ENCODE data around the gene RXFP4. TPM values are rescaled to one million over a fixed set of nuclear protein-coding genes. Genes with fewer than 3 reads are reported as not detected.
"Not testable (repeated sequence)": the region's sequence is repeated elsewhere in the genome, so short reads cannot be mapped to it uniquely, and the experiment has no call there.

The RXFP4 gene
- total and polyA plus RNA-seq, 2 donors (not counting 1 experiment from before 2014, with no cell fraction given): 0.12 TPM; not detected in 1

DNA sequence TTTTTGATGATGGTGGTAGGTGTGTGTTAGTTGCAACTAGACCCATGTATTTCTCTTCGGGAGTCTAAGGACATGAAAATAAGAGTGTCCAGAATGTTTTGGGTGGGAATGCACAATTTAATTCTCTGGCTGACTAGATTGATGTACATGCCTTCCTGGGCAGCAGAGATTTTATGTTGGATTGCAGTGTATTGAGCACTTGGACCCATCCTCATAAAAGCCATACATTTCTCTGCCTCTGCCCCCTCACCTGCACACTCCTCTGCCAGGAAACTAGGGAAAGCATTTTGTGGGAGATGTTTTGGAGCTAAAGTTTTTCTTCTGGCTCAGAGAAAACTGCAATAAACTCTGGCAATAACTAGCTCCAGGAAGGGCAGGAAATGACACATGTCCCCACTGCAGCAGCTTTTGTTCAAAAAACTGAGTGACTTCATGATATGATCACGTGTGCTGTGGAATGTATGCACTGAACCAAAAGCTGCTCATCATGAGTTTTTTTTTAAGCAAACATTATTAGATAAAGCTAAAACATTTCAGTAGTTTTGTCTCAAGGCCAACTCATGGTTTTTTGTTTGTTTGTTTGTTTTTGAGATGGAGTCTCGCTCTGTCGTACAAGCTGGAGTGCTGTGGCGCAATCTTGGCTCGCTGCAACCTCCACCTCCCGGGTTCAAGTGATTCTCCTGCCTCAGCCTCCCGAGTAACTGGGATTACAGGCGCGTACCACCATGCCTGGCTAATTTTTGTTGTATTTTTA lies 47.9 kb upstream of the RXFP4 start:
- Mint-ChIP-seq H3K9me3 (ENCODE audit: insufficient read depth) (no peaks in the 10 kb centered on the region), H3K27ac (no peak overlapping the region), H3K4me1 (no peaks in the 10 kb centered on the region), H3K4me3 (no peak overlapping the region), H3K27me3 (no peaks in the 10 kb centered on the region)
- intact Hi-C loops (cut with micrococcal nuclease): no loop called here
- Histone ChIP-seq H2AFZ (ENCODE audit: insufficient read depth, low read depth, low read length, poor library complexity, severe bottlenecking) (no peak overlapping the region), H3K36me3 (replicated peaks in 1 of 2; ENCODE audit: control extremely low read depth in 1 of 2, control insufficient read depth in 1 of 2, extremely low read depth in 1 of 2, insufficient read depth in 2 of 2, low read length in 1 of 2) (peaks cover 0 to 4% of the 10 kb centered on the region in 2 experiments), H3K27me3 (replicated peaks in 1 of 4; ENCODE audit: control extremely low read depth in 1 of 4, control insufficient read depth in 3 of 4, insufficient read depth in 4 of 4, low read length in 3 of 4) (no peaks in the 10 kb centered on the region), H3K9ac (ENCODE audit: low read length) (no peak overlapping the region), H3K4me3 (ENCODE audit: control extremely low read depth in 1 of 5, extremely low read depth in 1 of 5, insufficient read depth in 1 of 5, low read depth in 2 of 5, low read length in 4 of 5) (no peak overlapping the region), H3K27ac (ENCODE audit: low read length in 2 of 2) (no peak overlapping the region), H4K20me1 (ENCODE audit: control insufficient read depth, insufficient read depth, low read length, poor library complexity, severe bottlenecking) (no peaks in the 10 kb centered on the region), H3K4me2 (replicated peaks; ENCODE audit: low read depth, low read length, poor library complexity, severe bottlenecking) (no peak overlapping the region), H3K4me1 (ENCODE audit: control insufficient read depth in 2 of 2, insufficient read depth in 2 of 2, low read length in 2 of 2) (no peaks in the 10 kb centered on the region), H3K9me3 (ENCODE audit: control extremely low read depth in 1 of 3, control insufficient read depth in 2 of 3, insufficient read depth in 1 of 3, low read length in 2 of 3) (no peaks in the 10 kb centered on the region), H3K79me2 (ENCODE audit: control insufficient read depth, insufficient read depth, low read length) (no peaks in the 10 kb centered on the region)
- CTCF ChIA-PET: interaction anchor here (0.7 kb wide), 2 partner anchors 31 to 199 kb away, joined by 3 to 4 read pairs; no protein-coding TSS in a partner anchor
- WGBS (ENCODE audit: insufficient coverage): 80% methylated on average over 7 of the region's 10 CpGs
- DNase-seq: no peak
- POLR2A ChIA-PET: interaction anchor here (0.6 to 0.7 kb wide), 3 partner anchors 28 to 51 kb away, joined by 4 to 5 read pairs (median 5); no protein-coding TSS in a partner anchor
- TF ChIP-seq, protein P1, sequence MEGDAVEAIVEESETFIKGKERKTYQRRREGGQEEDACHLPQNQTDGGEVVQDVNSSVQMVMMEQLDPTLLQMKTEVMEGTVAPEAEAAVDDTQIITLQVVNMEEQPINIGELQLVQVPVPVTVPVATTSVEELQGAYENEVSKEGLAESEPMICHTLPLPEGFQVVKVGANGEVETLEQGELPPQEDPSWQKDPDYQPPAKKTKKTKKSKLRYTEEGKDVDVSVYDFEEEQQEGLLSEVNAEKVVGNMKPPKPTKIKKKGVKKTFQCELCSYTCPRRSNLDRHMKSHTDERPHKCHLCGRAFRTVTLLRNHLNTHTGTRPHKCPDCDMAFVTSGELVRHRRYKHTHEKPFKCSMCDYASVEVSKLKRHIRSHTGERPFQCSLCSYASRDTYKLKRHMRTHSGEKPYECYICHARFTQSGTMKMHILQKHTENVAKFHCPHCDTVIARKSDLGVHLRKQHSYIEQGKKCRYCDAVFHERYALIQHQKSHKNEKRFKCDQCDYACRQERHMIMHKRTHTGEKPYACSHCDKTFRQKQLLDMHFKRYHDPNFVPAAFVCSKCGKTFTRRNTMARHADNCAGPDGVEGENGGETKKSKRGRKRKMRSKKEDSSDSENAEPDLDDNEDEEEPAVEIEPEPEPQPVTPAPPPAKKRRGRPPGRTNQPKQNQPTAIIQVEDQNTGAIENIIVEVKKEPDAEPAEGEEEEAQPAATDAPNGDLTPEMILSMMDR (IDR thresholded peaks at IDR 0.05): no peak
- no peak for TF ChIP-seq EZH2 (IDR thresholded peaks at IDR 0.05; ENCODE audit: borderline replicate concordance, insufficient read depth, low read depth, low read length, poor library complexity, severe bottlenecking)
- no peak for ATAC-seq (ENCODE audit: low read depth)

DNA sequence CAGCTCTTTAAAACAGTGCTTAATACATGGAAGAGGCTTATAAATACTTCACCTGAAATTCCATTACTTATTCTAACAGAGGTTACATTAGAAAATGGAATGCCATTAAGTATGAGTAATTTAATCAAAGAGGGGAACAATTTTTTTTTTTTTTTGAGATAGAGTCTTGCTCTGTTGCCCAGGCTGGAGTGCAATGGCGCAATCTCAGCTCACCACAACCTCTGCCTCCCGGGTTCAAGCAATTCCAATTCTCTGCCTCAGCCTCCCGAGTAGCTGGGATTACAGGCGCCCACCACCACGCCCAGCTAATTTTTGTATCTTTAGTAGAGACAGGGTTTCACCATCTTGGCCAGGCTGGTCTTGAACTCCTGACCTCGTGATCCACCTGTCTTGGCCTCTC lies 45.8 kb upstream of the RXFP4 start:
- ATAC-seq (ENCODE audit: low read depth); H2AFZ ChIP-seq (ENCODE audit: insufficient read depth, low read depth, low read length, poor library complexity, severe bottlenecking); H3K4me1 Mint-ChIP-seq; H3K27ac Mint-ChIP-seq; H3K27me3 Mint-ChIP-seq; DNase-seq; H4K20me1 ChIP-seq (ENCODE audit: control insufficient read depth, insufficient read depth, low read length, poor library complexity, severe bottlenecking); H3K27ac ChIP-seq (ENCODE audit: low read length in 2 of 2); H3K4me3 Mint-ChIP-seq; H3K79me2 ChIP-seq (ENCODE audit: control insufficient read depth, insufficient read depth, low read length); H3K27me3 ChIP-seq (replicated peaks in 1 of 4; ENCODE audit: control extremely low read depth in 1 of 4, control insufficient read depth in 3 of 4, insufficient read depth in 4 of 4, low read length in 3 of 4); H3K9ac ChIP-seq (ENCODE audit: low read length); H3K9me3 ChIP-seq (ENCODE audit: control extremely low read depth in 1 of 3, control insufficient read depth in 2 of 3, insufficient read depth in 1 of 3, low read length in 2 of 3); H3K4me3 ChIP-seq (ENCODE audit: control extremely low read depth in 1 of 5, extremely low read depth in 1 of 5, insufficient read depth in 1 of 5, low read depth in 2 of 5, low read length in 4 of 5); POLR2A ChIA-PET; H3K4me2 ChIP-seq (replicated peaks; ENCODE audit: low read depth, low read length, poor library complexity, severe bottlenecking); H3K9me3 Mint-ChIP-seq (ENCODE audit: insufficient read depth); intact Hi-C loops (cut with micrococcal nuclease); H3K4me1 ChIP-seq (ENCODE audit: control insufficient read depth in 2 of 2, insufficient read depth in 2 of 2, low read length in 2 of 2): not testable (repeated sequence)
- WGBS (ENCODE audit: insufficient coverage): 100% methylated on average over 3 of the region's 6 CpGs
- CTCF ChIA-PET: interaction anchor here (0.6 to 0.7 kb wide), 3 partner anchors 22 to 217 kb away, joined by 3 read pairs; no protein-coding TSS in a partner anchor
- H3K36me3 ChIP-seq (replicated peaks in 1 of 2; ENCODE audit: control extremely low read depth in 1 of 2, control insufficient read depth in 1 of 2, extremely low read depth in 1 of 2, insufficient read depth in 2 of 2, low read length in 1 of 2): peaks cover 5 to 24% of the 10 kb centered on the region in 2 experiments

DNA sequence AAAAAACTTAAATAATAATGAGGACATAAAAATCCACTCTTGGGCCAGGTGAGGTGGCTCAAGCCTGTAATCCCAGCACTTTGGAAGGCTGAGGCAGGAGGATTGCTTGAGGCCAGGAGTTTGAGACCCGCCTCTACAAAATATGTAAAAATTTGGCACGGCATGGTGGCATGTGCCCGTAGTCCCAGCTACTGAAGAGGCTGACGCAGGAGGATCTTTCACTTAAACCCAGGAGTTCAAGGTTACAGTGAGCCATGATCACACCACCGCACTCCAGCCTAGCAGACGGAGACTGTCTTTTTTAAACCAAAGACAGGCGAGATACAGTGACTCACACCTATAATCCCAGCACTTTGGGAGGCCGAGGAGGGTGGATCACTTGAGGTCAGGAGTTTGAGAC lies 45.0 kb upstream of the RXFP4 start:
- H3K27me3 ChIP-seq (replicated peaks in 1 of 4; ENCODE audit: control extremely low read depth in 1 of 4, control insufficient read depth in 3 of 4, insufficient read depth in 4 of 4, low read length in 3 of 4); H3K27ac ChIP-seq (ENCODE audit: low read length in 2 of 2); intact Hi-C loops (cut with micrococcal nuclease); POLR2A ChIA-PET; H3K4me2 ChIP-seq (replicated peaks; ENCODE audit: low read depth, low read length, poor library complexity, severe bottlenecking); H3K4me1 Mint-ChIP-seq; H4K20me1 ChIP-seq (ENCODE audit: control insufficient read depth, insufficient read depth, low read length, poor library complexity, severe bottlenecking); CTCF ChIA-PET; DNase-seq; H3K79me2 ChIP-seq (ENCODE audit: control insufficient read depth, insufficient read depth, low read length); H3K9me3 Mint-ChIP-seq (ENCODE audit: insufficient read depth); H3K4me1 ChIP-seq (ENCODE audit: control insufficient read depth in 2 of 2, insufficient read depth in 2 of 2, low read length in 2 of 2); H3K27me3 Mint-ChIP-seq; H3K9ac ChIP-seq (ENCODE audit: low read length); H3K4me3 ChIP-seq (ENCODE audit: control extremely low read depth in 1 of 5, extremely low read depth in 1 of 5, insufficient read depth in 1 of 5, low read depth in 2 of 5, low read length in 4 of 5); H2AFZ ChIP-seq (ENCODE audit: insufficient read depth, low read depth, low read length, poor library complexity, severe bottlenecking); H3K9me3 ChIP-seq (ENCODE audit: control extremely low read depth in 1 of 3, control insufficient read depth in 2 of 3, insufficient read depth in 1 of 3, low read length in 2 of 3); H3K27ac Mint-ChIP-seq; ATAC-seq (ENCODE audit: low read depth); H3K4me3 Mint-ChIP-seq: not testable (repeated sequence)
- peaks cover 5 to 32% of the 10 kb centered on the region in 2 experiments for H3K36me3 ChIP-seq (replicated peaks in 1 of 2; ENCODE audit: control extremely low read depth in 1 of 2, control insufficient read depth in 1 of 2, extremely low read depth in 1 of 2, insufficient read depth in 2 of 2, low read length in 1 of 2)
- 100% methylated on average over 8 of the region's 8 CpGs for WGBS (ENCODE audit: insufficient coverage)

Measured in B cell (primary cell).